UCSD-AML1 (cell line): ENCODE measurements around the gene OR6N2.

Experiments
- DNase-seq: peaks from one replicate; lab custom pipeline; 2025; ENCODE audit not compliant: unreplicated experiment; lab: John Stamatoyannopoulos, UW

OR6N2 gene

GRCh38 chr1:158781104-158781503, at the start of gene OR6N2:
OR6N2 (minus strand) TSS chr1:158781204; CDS start chr1:158777635, 3,569 bp downstream.
- DNase-seq = no peak

GRCh38 chr1:158830074-158830677, 49.2 kb upstream of the OR6N2 start:
- no peak for DNase-seq

- no peak for DNase-seq
Observed at GRCh38 chr1:158821723-158822122, 40.7 kb upstream of the OR6N2 start.

- no peak for DNase-seq
Observed at GRCh38 chr1:158819461-158820443, 38.7 kb upstream of the OR6N2 start.

GRCh38 chr1:158818975-158819431, 38.0 kb upstream of the OR6N2 start:
- no peak for DNase-seq

- DNase-seq = no peak
Observed at GRCh38 chr1:158818560-158818959, 37.6 kb upstream of the OR6N2 start.

GRCh38 chr1:158814970-158815369, 34.0 kb upstream of the OR6N2 start:
- DNase-seq = no peak

GRCh38 chr1:158813164-158813563, 32.2 kb upstream of the OR6N2 start:
- DNase-seq = no peak

GRCh38 chr1:158812336-158812735, 31.3 kb upstream of the OR6N2 start:
- no peak for DNase-seq

GRCh38 chr1:158810311-158810710, 29.3 kb upstream of the OR6N2 start:
- DNase-seq = no peak

- DNase-seq = no peak
Observed at GRCh38 chr1:158809862-158810261, 28.9 kb upstream of the OR6N2 start.

GRCh38 chr1:158809256-158809655, 28.3 kb upstream of the OR6N2 start:
- DNase-seq = no peak

GRCh38 chr1:158806916-158807536, 26.0 kb upstream of the OR6N2 start:
- DNase-seq = no peak

GRCh38 chr1:158803678-158804077, 22.7 kb upstream of the OR6N2 start:
- no peak for DNase-seq

GRCh38 chr1:158801396-158801795, 20.4 kb upstream of the OR6N2 start:
- no peak for DNase-seq

GRCh38 chr1:158800526-158800925, 19.5 kb upstream of the OR6N2 start:
- no peak for DNase-seq

- DNase-seq = no peak
Observed at GRCh38 chr1:158799689-158800088, 18.7 kb upstream of the OR6N2 start.

GRCh38 chr1:158798531-158798930, 17.5 kb upstream of the OR6N2 start:
- DNase-seq = no peak

GRCh38 chr1:158794247-158794646, 13.2 kb upstream of the OR6N2 start:
- DNase-seq = no peak

GRCh38 chr1:158793604-158794003, 12.6 kb upstream of the OR6N2 start:
- DNase-seq = no peak

GRCh38 chr1:158771950-158772866, 8.8 kb downstream of the OR6N2 start, which contains the start of gene OR6N1:
OR6N1 (minus strand) TSS chr1:158772195; CDS start chr1:158766682, 5,513 bp downstream.
- DNase-seq = no peak
